Dermis blood vessel endothelial cell (primary cell): ENCODE results near the gene GEMIN5. TPM values are rescaled to one million over a fixed set of nuclear protein-coding genes. Genes with fewer than 3 reads are reported as not detected.

Source experiments
- DNase-seq: peaks from one replicate; pipeline ENCODE4 v3.0.0; 2010
- total RNA-seq: library from RNA; depleted of rRNA; stranded (reverse); fragments of >200 nt; gene quantifications from 2 replicates; pipeline ENCODE4 v1.2.3, GENCODE V29; 2014

The GEMIN5 gene
- total RNA-seq, 1 donor from 2014 or later: 19.7 TPM

DNA sequence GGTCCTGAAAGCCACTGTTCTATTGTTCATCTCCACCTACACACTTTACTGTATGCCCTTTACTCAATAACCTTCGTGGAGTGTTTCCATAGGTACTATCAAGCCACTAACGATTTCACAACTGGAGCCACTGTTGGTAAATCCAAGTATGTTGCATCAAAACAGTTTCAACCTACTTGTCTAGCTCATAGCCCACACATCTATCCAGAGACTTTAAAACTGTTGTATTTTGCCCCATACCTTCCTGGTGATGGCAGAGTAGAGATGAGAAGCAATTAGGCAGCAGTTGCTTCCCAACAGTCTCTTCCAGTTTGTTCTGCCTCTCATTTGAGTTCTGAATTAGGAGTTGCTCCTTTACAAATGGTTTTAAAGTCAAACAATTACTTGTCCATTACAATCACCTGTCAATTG, 88.2 kb downstream of the GEMIN5 start:
- DNase-seq: no peak

DNA sequence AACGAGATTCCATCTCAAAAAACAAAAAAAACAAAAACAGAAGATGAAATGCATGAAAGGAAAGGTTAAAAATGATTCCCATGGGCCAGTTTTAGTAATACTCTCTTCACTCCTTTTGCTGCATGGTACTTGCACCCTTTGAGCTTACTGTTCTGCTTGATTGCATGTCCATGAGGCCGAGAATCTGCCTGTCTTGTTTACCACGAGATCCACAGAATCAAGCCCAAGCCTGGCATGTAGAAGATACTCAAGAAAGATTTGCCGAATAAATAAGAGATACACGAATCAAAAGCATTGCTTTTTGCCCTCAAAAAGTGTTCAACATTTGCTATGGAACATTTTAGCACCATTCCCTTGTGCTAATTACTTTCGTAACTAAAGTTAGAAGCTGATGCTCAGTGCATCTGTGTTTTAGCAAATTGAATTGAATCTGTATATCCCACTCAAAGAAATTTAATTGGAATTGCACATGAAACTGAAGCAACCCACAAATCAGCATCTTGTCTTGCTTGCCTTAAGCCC, 88.7 kb downstream of the GEMIN5 start:
- no peak for DNase-seq

DNA sequence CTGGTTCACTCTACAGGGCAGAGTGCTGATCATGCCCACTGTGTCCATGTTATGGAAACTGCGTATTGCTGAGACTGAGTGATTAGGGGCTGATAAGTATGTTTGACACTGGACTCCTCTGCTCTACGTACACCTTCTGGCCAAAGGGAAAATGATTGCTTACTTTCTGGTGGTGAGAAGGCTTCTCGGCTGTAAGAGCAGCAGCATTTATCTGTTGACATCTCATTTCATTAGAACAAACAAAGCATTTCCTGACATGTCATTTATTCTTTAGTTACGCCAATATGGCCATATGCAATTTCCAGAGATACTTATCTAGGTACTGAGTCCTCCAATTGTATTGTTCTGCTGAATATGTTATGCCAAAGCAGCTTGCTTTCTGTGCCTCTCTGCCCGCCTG, 93.2 kb downstream of the GEMIN5 start:
- peak; percentile 35 for DNase-seq

DNA sequence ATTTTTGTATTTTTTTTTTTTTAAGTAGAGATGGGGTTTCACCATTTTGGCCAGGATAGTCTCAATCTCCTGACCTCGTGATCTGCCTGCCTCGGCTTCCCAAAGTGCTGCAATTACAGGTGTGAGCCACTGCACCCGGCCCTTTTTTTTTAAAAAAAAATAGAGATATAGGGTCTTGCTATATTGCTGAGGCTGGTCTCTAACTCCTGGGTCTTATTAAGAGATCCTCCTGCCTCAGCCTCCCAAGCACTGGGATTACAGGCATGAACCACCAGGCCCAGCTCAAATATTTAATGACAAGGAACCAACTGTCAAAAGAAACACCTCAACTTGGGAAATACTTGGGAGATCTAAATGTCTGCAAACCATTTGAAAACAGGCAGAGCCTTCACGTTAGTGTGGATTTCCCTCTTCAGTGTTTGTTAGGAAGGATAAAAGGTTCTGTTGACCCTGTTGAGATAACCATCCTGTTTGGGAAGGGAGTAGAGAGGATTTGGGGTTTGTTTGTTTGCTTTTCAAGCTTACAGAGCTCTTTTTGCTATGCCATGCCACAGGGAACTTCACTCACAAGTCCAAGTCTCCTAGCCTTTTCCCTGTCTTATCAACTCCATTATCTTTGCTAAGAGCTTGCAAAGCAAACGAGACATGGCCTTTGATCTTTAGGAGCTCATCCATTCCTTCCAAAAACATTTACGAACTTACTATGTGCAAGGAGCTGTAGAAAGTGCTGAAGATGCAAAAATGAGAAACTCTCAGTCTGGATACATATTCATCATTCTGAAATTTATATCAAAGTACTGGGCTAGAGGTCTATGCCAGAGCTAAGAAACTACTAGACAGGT, 95.1 kb downstream of the GEMIN5 start:
- no peak for DNase-seq

DNA sequence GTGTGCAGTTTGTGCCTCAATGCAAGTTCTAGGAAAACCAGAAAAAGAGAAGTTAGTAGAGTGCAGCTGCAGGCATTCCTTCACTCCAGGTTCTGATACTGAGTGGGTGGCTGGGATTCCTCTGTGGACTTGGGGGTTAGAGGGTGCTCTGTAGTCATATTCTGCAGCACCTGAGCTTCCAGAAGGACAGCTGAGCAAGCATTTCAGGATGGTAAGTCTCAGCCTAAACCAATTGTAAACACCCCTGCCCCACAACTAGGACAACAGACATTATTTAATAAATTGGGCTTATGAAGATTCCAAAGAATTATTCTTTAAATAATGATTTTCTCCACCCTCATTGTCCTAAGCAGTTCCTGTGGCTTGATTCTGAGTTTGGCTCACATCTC, 96.7 kb downstream of the GEMIN5 start:
- DNase-seq: no peak

DNA sequence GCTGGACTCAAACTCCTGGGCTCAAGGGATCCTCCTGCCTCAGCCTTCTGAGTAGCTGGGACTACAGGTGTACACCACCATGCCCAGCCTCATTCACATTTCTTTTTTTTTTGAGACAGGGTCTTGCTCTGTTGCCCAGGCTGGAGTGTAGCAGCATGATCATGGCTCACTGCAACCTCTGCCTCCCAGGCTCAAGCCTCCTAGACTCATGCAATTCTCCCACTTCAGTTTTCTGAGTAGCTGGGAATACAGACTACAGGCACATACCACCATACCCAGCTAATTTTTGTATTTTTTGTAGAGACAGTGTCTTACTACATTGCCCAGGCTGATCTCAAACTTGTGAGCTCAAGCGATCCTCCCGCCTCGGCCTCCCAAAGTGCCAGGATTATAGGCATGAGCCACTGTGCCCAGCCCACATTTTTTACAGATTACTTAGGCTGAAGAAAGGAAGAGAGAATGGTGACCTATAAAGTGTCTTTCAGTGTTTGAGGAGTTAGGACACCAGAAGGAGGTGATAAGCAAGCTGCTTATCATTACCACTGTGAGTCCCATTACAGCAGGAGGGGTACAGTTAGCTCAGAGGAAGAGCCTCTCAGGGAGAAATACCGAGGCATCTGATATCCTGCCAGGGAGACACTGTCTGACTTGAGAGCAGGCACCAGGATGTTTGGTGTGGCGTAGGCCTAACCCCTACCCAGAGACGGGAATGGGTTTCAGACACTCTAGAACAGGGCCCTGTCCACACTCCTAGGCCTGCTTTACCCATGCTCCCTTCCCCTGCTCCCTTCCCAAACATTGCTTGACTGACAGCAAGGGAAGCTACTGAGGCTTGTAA, 97.4 kb downstream of the GEMIN5 start:
- DNase-seq: no peak

Other genes with a start within 250 kb of the GEMIN5 start
- 43.7 and 82.4 TPM in 2 replicates for gene LARP1, start 182.8 kb downstream of the GEMIN5 start, total RNA-seq
- gene FAXDC2, start 87.6 kb downstream of the GEMIN5 start, total RNA-seq: 11.4 and 11.9 TPM in 2 replicates
- 106 and 114 TPM in 2 replicates for gene CNOT8, start 79.6 kb downstream of the GEMIN5 start, total RNA-seq
- gene MRPL22, start 2.9 kb upstream of the GEMIN5 start, total RNA-seq: 24.0 and 35.6 TPM in 2 replicates
- 0.17 and 0.42 TPM in 2 replicates for gene KIF4B, start 75.5 kb upstream of the GEMIN5 start, total RNA-seq